ENCODE results near the gene KRTAP5-8. TPM values are rescaled to one million over a fixed set of nuclear protein-coding genes. Genes with fewer than 3 reads are reported as not detected.

The KRTAP5-8 gene
- total and polyA plus RNA-seq, 5 donors from 2014 or later: 0.35 TPM; not detected in 4

- H3K27me3 Mint-ChIP-seq: peaks cover 4% of the 10 kb centered on the region
Observed at GRCh38 chr11:71551711-71552110, 13.9 kb downstream of the KRTAP5-8 start.

GRCh38 chr11:71554996-71555395 lies 17.2 kb downstream of the KRTAP5-8 start:
- Histone ChIP-seq H3K4me1 (ENCODE audit: control insufficient read depth, insufficient read depth, low read length, poor library complexity, severe bottlenecking) (no peaks in the 10 kb centered on the region), H3K9me3 (ENCODE audit: control insufficient read depth in 2 of 2, low read length in 2 of 2) (no peaks in the 10 kb centered on the region), H3K27ac (ENCODE audit: insufficient read depth, low read length, poor library complexity, severe bottlenecking) (no peak overlapping the region), H3K4me3 (ENCODE audit: low read depth, low read length) (no peak overlapping the region), H3K27me3 (ENCODE audit: control insufficient read depth, insufficient read depth, low read length) (peaks cover 2% of the 10 kb centered on the region), H3K36me3 (ENCODE audit: control insufficient read depth, insufficient read depth, low read length) (no peaks in the 10 kb centered on the region)
- H3K4me3 Mint-ChIP-seq: no peak overlapping the region
- H3K9me3 Mint-ChIP-seq: peaks cover 0 to 2% (median 0%) of the 10 kb centered on the region in 7 donors
- H3K27me3 Mint-ChIP-seq: peaks cover 10% of the 10 kb centered on the region
- no peaks in the 10 kb centered on the region for H3K36me3 Mint-ChIP-seq
- DNase-seq (no peak), ATAC-seq (ENCODE audit: low read depth in 2 of 2) (no peak)
- no peaks in the 10 kb centered on the region for H3K4me1 Mint-ChIP-seq
- H3K27ac Mint-ChIP-seq: no peak overlapping the region

More at GRCh38 chr11:71551711-71552110, 13.9 kb downstream of the KRTAP5-8 start:
- no peaks in the 10 kb centered on the region for H3K36me3 Mint-ChIP-seq
- no peak overlapping the region for H3K4me3 ChIP-seq (ENCODE audit: low read depth, low read length)
- ATAC-seq (ENCODE audit: low read depth in 2 of 2) (no peak), DNase-seq (no peak)
- no peak overlapping the region for H3K27ac Mint-ChIP-seq
- H3K4me1 Mint-ChIP-seq: no peaks in the 10 kb centered on the region
- H3K4me1 ChIP-seq (ENCODE audit: control insufficient read depth, insufficient read depth, low read length, poor library complexity, severe bottlenecking): no peaks in the 10 kb centered on the region
- H3K4me3 Mint-ChIP-seq: no peak overlapping the region
- no peaks in the 10 kb centered on the region for H3K36me3 ChIP-seq (ENCODE audit: control insufficient read depth, insufficient read depth, low read length)
- no peak overlapping the region for H3K27ac ChIP-seq (ENCODE audit: insufficient read depth, low read length, poor library complexity, severe bottlenecking)
- no peaks in the 10 kb centered on the region for H3K27me3 ChIP-seq (ENCODE audit: control insufficient read depth, insufficient read depth, low read length)
- H3K9me3 ChIP-seq (ENCODE audit: control insufficient read depth in 2 of 2, low read length in 2 of 2): no peaks in the 10 kb centered on the region
- peaks cover 0 to 2% (median 0%) of the 10 kb centered on the region in 7 donors for H3K9me3 Mint-ChIP-seq

- H3K27me3 Mint-ChIP-seq: peaks cover 10% of the 10 kb centered on the region
- H3K9me3 ChIP-seq (ENCODE audit: control insufficient read depth in 2 of 2, low read length in 2 of 2): no peaks in the 10 kb centered on the region
- ATAC-seq (ENCODE audit: low read depth in 2 of 2) (no peak), DNase-seq (no peak)
- H3K36me3 ChIP-seq (ENCODE audit: control insufficient read depth, insufficient read depth, low read length): no peaks in the 10 kb centered on the region
- no peak overlapping the region for H3K27ac Mint-ChIP-seq
- no peaks in the 10 kb centered on the region for H3K4me1 ChIP-seq (ENCODE audit: control insufficient read depth, insufficient read depth, low read length, poor library complexity, severe bottlenecking)
- peaks cover 0 to 2% (median 0%) of the 10 kb centered on the region in 7 donors for H3K9me3 Mint-ChIP-seq
- no peak overlapping the region for H3K4me3 Mint-ChIP-seq
- H3K36me3 Mint-ChIP-seq: no peaks in the 10 kb centered on the region
- no peak overlapping the region for H3K27ac ChIP-seq (ENCODE audit: insufficient read depth, low read length, poor library complexity, severe bottlenecking)
- H3K27me3 ChIP-seq (ENCODE audit: control insufficient read depth, insufficient read depth, low read length): peaks cover 2% of the 10 kb centered on the region
- H3K4me1 Mint-ChIP-seq: no peaks in the 10 kb centered on the region
- no peak overlapping the region for H3K4me3 ChIP-seq (ENCODE audit: low read depth, low read length)
Observed at GRCh38 chr11:71555508-71555907, 17.7 kb downstream of the KRTAP5-8 start.

GRCh38 chr11:71556018-71556417 lies 18.2 kb downstream of the KRTAP5-8 start:
- Histone ChIP-seq H3K4me1 (ENCODE audit: control insufficient read depth, insufficient read depth, low read length, poor library complexity, severe bottlenecking) (no peaks in the 10 kb centered on the region), H3K36me3 (ENCODE audit: control insufficient read depth, insufficient read depth, low read length) (no peaks in the 10 kb centered on the region), H3K27ac (ENCODE audit: insufficient read depth, low read length, poor library complexity, severe bottlenecking) (no peak overlapping the region), H3K27me3 (ENCODE audit: control insufficient read depth, insufficient read depth, low read length) (peaks cover 2% of the 10 kb centered on the region), H3K4me3 (ENCODE audit: low read depth, low read length) (no peak overlapping the region), H3K9me3 (ENCODE audit: control insufficient read depth in 2 of 2, low read length in 2 of 2) (no peaks in the 10 kb centered on the region)
- Mint-ChIP-seq H3K36me3 (no peaks in the 10 kb centered on the region), H3K4me1 (no peaks in the 10 kb centered on the region), H3K9me3 (peaks cover 0 to 2% (median 0%) of the 10 kb centered on the region in 7 donors), H3K27ac (peak overlapping the region in 1 of 3 donors; percentile 4), H3K4me3 (no peak overlapping the region), H3K27me3 (peaks cover 14% of the 10 kb centered on the region)
- no peak for DNase-seq
- no peak for ATAC-seq (ENCODE audit: low read depth in 2 of 2)

GRCh38 chr11:71557257-71557656 lies 19.4 kb downstream of the KRTAP5-8 start:
- Mint-ChIP-seq H3K27ac (no peak overlapping the region), H3K27me3 (peaks cover 22% of the 10 kb centered on the region), H3K9me3 (peaks cover 0 to 2% (median 0%) of the 10 kb centered on the region in 7 donors), H3K4me3 (no peak overlapping the region), H3K36me3 (no peaks in the 10 kb centered on the region), H3K4me1 (no peaks in the 10 kb centered on the region)
- no peak for ATAC-seq (ENCODE audit: low read depth in 2 of 2)
- Histone ChIP-seq H3K36me3 (ENCODE audit: control insufficient read depth, insufficient read depth, low read length) (no peaks in the 10 kb centered on the region), H3K4me3 (ENCODE audit: low read depth, low read length) (no peak overlapping the region), H3K27me3 (ENCODE audit: control insufficient read depth, insufficient read depth, low read length) (peaks cover 6% of the 10 kb centered on the region), H3K4me1 (ENCODE audit: control insufficient read depth, insufficient read depth, low read length, poor library complexity, severe bottlenecking) (no peaks in the 10 kb centered on the region), H3K9me3 (ENCODE audit: control insufficient read depth in 2 of 2, low read length in 2 of 2) (no peaks in the 10 kb centered on the region), H3K27ac (ENCODE audit: insufficient read depth, low read length, poor library complexity, severe bottlenecking) (no peak overlapping the region)
- DNase-seq: no peak

- H3K27me3 Mint-ChIP-seq: peaks cover 29% of the 10 kb centered on the region
- H3K9me3 Mint-ChIP-seq: peaks cover 0 to 2% (median 0%) of the 10 kb centered on the region in 7 donors
- no peaks in the 10 kb centered on the region for H3K4me1 ChIP-seq (ENCODE audit: control insufficient read depth, insufficient read depth, low read length, poor library complexity, severe bottlenecking)
- H3K36me3 Mint-ChIP-seq: no peaks in the 10 kb centered on the region
- H3K27me3 ChIP-seq (ENCODE audit: control insufficient read depth, insufficient read depth, low read length): peaks cover 15% of the 10 kb centered on the region
- ATAC-seq (ENCODE audit: low read depth in 2 of 2): no peak
- no peak for DNase-seq
- no peak overlapping the region for H3K27ac ChIP-seq (ENCODE audit: insufficient read depth, low read length, poor library complexity, severe bottlenecking)
- H3K4me1 Mint-ChIP-seq: peaks cover 0 to 3% (median 0%) of the 10 kb centered on the region in 4 donors
- no peak overlapping the region for H3K27ac Mint-ChIP-seq
- no peaks in the 10 kb centered on the region for H3K9me3 ChIP-seq (ENCODE audit: control insufficient read depth in 2 of 2, low read length in 2 of 2)
- H3K4me3 Mint-ChIP-seq: no peak overlapping the region
- no peak overlapping the region for H3K4me3 ChIP-seq (ENCODE audit: low read depth, low read length)
- no peaks in the 10 kb centered on the region for H3K36me3 ChIP-seq (ENCODE audit: control insufficient read depth, insufficient read depth, low read length)
Observed at GRCh38 chr11:71558996-71559395, 21.2 kb downstream of the KRTAP5-8 start.

- no peaks in the 10 kb centered on the region for H3K4me1 ChIP-seq (ENCODE audit: control insufficient read depth, insufficient read depth, low read length, poor library complexity, severe bottlenecking)
- H3K27ac ChIP-seq (ENCODE audit: insufficient read depth, low read length, poor library complexity, severe bottlenecking): no peak overlapping the region
- H3K36me3 ChIP-seq (ENCODE audit: control insufficient read depth, insufficient read depth, low read length): no peaks in the 10 kb centered on the region
- no peaks in the 10 kb centered on the region for H3K9me3 ChIP-seq (ENCODE audit: control insufficient read depth in 2 of 2, low read length in 2 of 2)
- DNase-seq (no peak), ATAC-seq (ENCODE audit: low read depth in 2 of 2) (no peak)
- H3K27me3 ChIP-seq (ENCODE audit: control insufficient read depth, insufficient read depth, low read length): peaks cover 15% of the 10 kb centered on the region
- Mint-ChIP-seq H3K4me1 (peaks cover 0 to 3% (median 0%) of the 10 kb centered on the region in 4 donors), H3K4me3 (no peak overlapping the region), H3K9me3 (peaks cover 0 to 2% (median 0%) of the 10 kb centered on the region in 7 donors), H3K27me3 (peaks cover 40% of the 10 kb centered on the region), H3K27ac (no peak overlapping the region), H3K36me3 (no peaks in the 10 kb centered on the region)
- no peak overlapping the region for H3K4me3 ChIP-seq (ENCODE audit: low read depth, low read length)
Observed at GRCh38 chr11:71562120-71562519, 24.3 kb downstream of the KRTAP5-8 start.

- no peak overlapping the region for H3K4me3 Mint-ChIP-seq
- no peaks in the 10 kb centered on the region for H3K36me3 ChIP-seq (ENCODE audit: control insufficient read depth, insufficient read depth, low read length)
- H3K36me3 Mint-ChIP-seq: no peaks in the 10 kb centered on the region
- no peak overlapping the region for H3K4me3 ChIP-seq (ENCODE audit: low read depth, low read length)
- H3K27me3 Mint-ChIP-seq: peaks cover 40% of the 10 kb centered on the region
- peak in 2 of 3 donors; percentile 8 to 35 for DNase-seq
- H3K9me3 ChIP-seq (ENCODE audit: control insufficient read depth in 2 of 2, low read length in 2 of 2): no peaks in the 10 kb centered on the region
- peaks cover 0 to 2% (median 0%) of the 10 kb centered on the region in 7 donors for H3K9me3 Mint-ChIP-seq
- peaks cover 0 to 3% (median 0%) of the 10 kb centered on the region in 4 donors for H3K4me1 Mint-ChIP-seq
- H3K27me3 ChIP-seq (ENCODE audit: control insufficient read depth, insufficient read depth, low read length): peaks cover 13% of the 10 kb centered on the region
- no peaks in the 10 kb centered on the region for H3K4me1 ChIP-seq (ENCODE audit: control insufficient read depth, insufficient read depth, low read length, poor library complexity, severe bottlenecking)
- no peak overlapping the region for H3K27ac ChIP-seq (ENCODE audit: insufficient read depth, low read length, poor library complexity, severe bottlenecking)
- no peak for ATAC-seq (ENCODE audit: low read depth in 2 of 2)
- H3K27ac Mint-ChIP-seq: no peak overlapping the region
Observed at GRCh38 chr11:71563406-71563805, 25.6 kb downstream of the KRTAP5-8 start.
